ENCODE results near the gene ACACA.

The ACACA gene

GRCh38 chr17:37087683-37088082 lies 319.0 kb downstream of the ACACA start:
- peaks cover 56% of the 10 kb centered on the region for H3K36me3 ChIP-seq (ENCODE audit: low read depth)
- H3K9me3 ChIP-seq (ENCODE audit: severe bottlenecking), result no peaks in the 10 kb centered on the region
- DNase-seq (ENCODE audit: low spot score), result no peak
- no peak for ATAC-seq (ENCODE audit: low read depth)
- no peak overlapping the region for H3K27ac ChIP-seq (ENCODE audit: poor library complexity, severe bottlenecking)
- H3K27me3 ChIP-seq (ENCODE audit: insufficient read depth, poor library complexity, severe bottlenecking), result no peaks in the 10 kb centered on the region
- no peaks in the 10 kb centered on the region for H3K4me1 ChIP-seq (ENCODE audit: insufficient read depth, poor library complexity, severe bottlenecking)
- TF ChIP-seq CTCF (IDR thresholded peaks at IDR 0.05; ENCODE audit: poor library complexity, severe bottlenecking), result no peak
- H3K4me3 ChIP-seq (ENCODE audit: severe bottlenecking), result no peak overlapping the region

GRCh38 chr17:37086948-37087347 lies 319.7 kb downstream of the ACACA start:
- no peak for TF ChIP-seq CTCF (IDR thresholded peaks at IDR 0.05; ENCODE audit: poor library complexity, severe bottlenecking)
- no peaks in the 10 kb centered on the region for H3K9me3 ChIP-seq (ENCODE audit: severe bottlenecking)
- no peak for DNase-seq (ENCODE audit: low spot score)
- peaks cover 51% of the 10 kb centered on the region for H3K36me3 ChIP-seq (ENCODE audit: low read depth)
- no peaks in the 10 kb centered on the region for H3K27me3 ChIP-seq (ENCODE audit: insufficient read depth, poor library complexity, severe bottlenecking)
- H3K4me1 ChIP-seq (ENCODE audit: insufficient read depth, poor library complexity, severe bottlenecking), result no peaks in the 10 kb centered on the region
- no peak for ATAC-seq (ENCODE audit: low read depth)
- no peak overlapping the region for H3K4me3 ChIP-seq (ENCODE audit: severe bottlenecking)
- H3K27ac ChIP-seq (ENCODE audit: poor library complexity, severe bottlenecking), result no peak overlapping the region

GRCh38 chr17:37086334-37086733 lies 320.3 kb downstream of the ACACA start:
- ATAC-seq (ENCODE audit: low read depth), result no peak

GRCh38 chr17:37084372-37084771 lies 322.3 kb downstream of the ACACA start:
- H3K27ac ChIP-seq (ENCODE audit: poor library complexity, severe bottlenecking), result no peak overlapping the region
- DNase-seq (ENCODE audit: low spot score) (no peak), ATAC-seq (ENCODE audit: low read depth) (no peak)
- no peaks in the 10 kb centered on the region for H3K9me3 ChIP-seq (ENCODE audit: severe bottlenecking)
- peaks cover 30% of the 10 kb centered on the region for H3K36me3 ChIP-seq (ENCODE audit: low read depth)
- H3K4me3 ChIP-seq (ENCODE audit: severe bottlenecking), result no peak overlapping the region
- TF ChIP-seq CTCF (IDR thresholded peaks at IDR 0.05; ENCODE audit: poor library complexity, severe bottlenecking), result no peak
- no peaks in the 10 kb centered on the region for H3K4me1 ChIP-seq (ENCODE audit: insufficient read depth, poor library complexity, severe bottlenecking)
- no peaks in the 10 kb centered on the region for H3K27me3 ChIP-seq (ENCODE audit: insufficient read depth, poor library complexity, severe bottlenecking)

More at GRCh38 chr17:37086334-37086733, 320.3 kb downstream of the ACACA start:
- H3K4me1 ChIP-seq (ENCODE audit: insufficient read depth, poor library complexity, severe bottlenecking), result no peaks in the 10 kb centered on the region
- H3K36me3 ChIP-seq (ENCODE audit: low read depth), result peaks cover 48% of the 10 kb centered on the region
- H3K27ac ChIP-seq (ENCODE audit: poor library complexity, severe bottlenecking), result no peak overlapping the region
- no peak overlapping the region for H3K4me3 ChIP-seq (ENCODE audit: severe bottlenecking)
- H3K9me3 ChIP-seq (ENCODE audit: severe bottlenecking), result no peaks in the 10 kb centered on the region
- H3K27me3 ChIP-seq (ENCODE audit: insufficient read depth, poor library complexity, severe bottlenecking), result no peaks in the 10 kb centered on the region
- no peak for TF ChIP-seq CTCF (IDR thresholded peaks at IDR 0.05; ENCODE audit: poor library complexity, severe bottlenecking)
- no peak for DNase-seq (ENCODE audit: low spot score)

GRCh38 chr17:37083456-37083855 lies 323.2 kb downstream of the ACACA start:
- Histone ChIP-seq H3K4me3 (ENCODE audit: severe bottlenecking) (no peak overlapping the region), H3K27me3 (ENCODE audit: insufficient read depth, poor library complexity, severe bottlenecking) (no peaks in the 10 kb centered on the region), H3K9me3 (ENCODE audit: severe bottlenecking) (no peaks in the 10 kb centered on the region), H3K36me3 (ENCODE audit: low read depth) (peaks cover 21% of the 10 kb centered on the region), H3K4me1 (ENCODE audit: insufficient read depth, poor library complexity, severe bottlenecking) (no peaks in the 10 kb centered on the region), H3K27ac (ENCODE audit: poor library complexity, severe bottlenecking) (no peak overlapping the region)
- TF ChIP-seq CTCF (IDR thresholded peaks at IDR 0.05; ENCODE audit: poor library complexity, severe bottlenecking), result no peak
- ATAC-seq (ENCODE audit: low read depth), result no peak; the same call in 2 of the 3 replicates
- no peak for DNase-seq (ENCODE audit: low spot score)
